Right ventricle myocardium superior (tissue), 1 donor: Measurements from ENCODE around the gene IL21R. TPM values are rescaled to one million over a fixed set of nuclear protein-coding genes. Genes with fewer than 3 reads are reported as not detected.

Source experiments
- ATAC-seq: fragments of 200-7000 bp; cut with Tn5 transposase; one replicate; pipeline ENCODE4 v1.9.1; 2020; ENCODE audit warnings: mild to moderate bottlenecking; ENCODE audit not compliant: poor library complexity
- DNase-seq: peaks from one replicate; pipeline ENCODE4 v3.0.0-alpha.2; 2020
- intact Hi-C: fragments of 100-400 bp; cut with DNase I; formaldehyde crosslinking; loops from one replicate; pipeline ENCODE4 v1.11.2; 2022
- long read RNA-seq: library from polyadenylated mRNA; unstranded; transcript quantifications from one replicate; pipeline ENCODE4 v2.0.0, GENCODE V29; 2021
- total RNA-seq: library from RNA; stranded (reverse); fragmentation: NEBNext Ultra II Directional; extraction: Animal tissue kit (Norgen Biotek cat#: 25700); gene quantifications from one replicate; pipeline ENCODE4 v1.2.1, GENCODE V29; 2021
- donor health status: DM: no; HTN: yes; CAD: no; lungs with severe emphysema.

Gene IL21R
- 0.13 TPM for total RNA-seq
- long read RNA-seq = 0 reads

DNA sequence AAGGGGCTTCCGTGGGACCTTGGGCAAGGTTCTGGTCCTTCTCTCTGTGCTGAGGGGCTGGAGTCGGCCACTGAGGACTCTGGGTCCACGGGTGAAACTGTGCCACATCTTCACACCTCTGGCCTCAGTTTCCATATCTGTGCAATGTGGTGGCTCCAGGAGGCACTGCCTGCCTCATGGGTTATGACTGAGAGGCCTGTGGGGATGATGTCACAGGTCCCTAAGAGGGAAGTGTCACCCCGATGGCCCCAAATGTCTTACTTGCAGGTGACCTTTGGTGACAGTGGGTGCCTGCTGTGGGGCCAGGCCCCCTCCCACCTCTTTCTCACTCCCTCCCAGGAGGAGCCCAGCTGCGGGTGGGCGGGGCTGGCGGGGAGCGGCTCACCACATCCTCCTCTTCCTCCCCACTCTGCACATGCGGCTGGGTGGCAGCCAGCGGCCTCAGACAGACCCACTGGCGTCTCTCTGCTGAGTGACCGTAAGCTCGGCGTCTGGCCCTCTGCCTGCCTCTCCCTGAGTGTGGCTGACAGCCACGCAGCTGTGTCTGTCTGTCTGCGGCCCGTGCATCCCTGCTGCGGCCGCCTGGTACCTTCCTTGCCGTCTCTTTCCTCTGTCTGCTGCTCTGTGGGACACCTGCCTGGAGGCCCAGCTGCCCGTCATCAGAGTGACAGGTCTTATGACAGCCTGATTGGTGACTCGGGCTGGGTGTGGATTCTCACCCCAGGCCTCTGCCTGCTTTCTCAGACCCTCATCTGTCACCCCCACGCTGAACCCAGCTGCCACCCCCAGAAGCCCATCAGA, at the start of gene IL21R:
Gene IL21R, plus strand, starts transcription at position 407 of the 801 bp plus-strand sequence. CDS start 27,898 bp downstream, outside the sequence.
- ATAC-seq (peak; percentile 85), DNase-seq (peak; percentile 86)
- intact Hi-C loops = no loop called here

DNA sequence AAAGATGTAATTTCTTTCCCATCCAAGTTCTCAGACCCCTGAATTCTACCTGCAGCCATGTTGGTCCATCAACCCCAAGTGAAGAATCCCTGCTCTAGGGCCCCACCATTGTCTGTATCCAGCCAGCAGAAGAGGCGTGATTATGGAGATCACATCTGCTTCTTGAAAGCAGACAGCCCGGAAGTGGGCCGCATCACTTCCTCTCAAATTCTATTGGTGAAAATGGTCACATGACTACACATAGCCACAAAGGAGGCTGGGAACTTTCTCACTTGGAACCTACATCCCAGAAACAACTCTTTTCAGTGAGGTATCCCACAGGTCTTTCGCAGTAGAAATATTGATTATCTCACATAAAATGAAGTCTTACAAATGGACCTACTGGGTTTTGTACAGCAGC, 48.1 kb upstream of the IL21R start:
- ATAC-seq (no peak), DNase-seq (no peak)
- intact Hi-C loops = no loop called here

DNA sequence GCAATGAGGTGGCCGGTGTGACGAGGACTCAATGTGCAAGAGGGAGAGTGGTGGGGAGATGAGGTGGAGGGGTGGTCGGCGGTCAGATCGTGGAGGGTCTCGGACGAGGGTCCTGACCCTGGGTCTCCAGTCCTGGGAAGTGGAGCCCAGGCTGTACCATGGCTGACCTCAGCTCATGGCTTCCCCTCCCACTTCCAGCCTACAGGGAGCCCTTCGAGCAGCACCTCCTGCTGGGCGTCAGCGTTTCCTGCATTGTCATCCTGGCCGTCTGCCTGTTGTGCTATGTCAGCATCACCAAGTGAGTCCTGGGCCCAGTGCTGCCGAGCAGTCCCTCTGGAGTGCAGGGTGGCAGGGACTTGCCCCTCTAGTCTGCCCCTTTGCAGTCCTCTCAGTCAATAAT, 46.4 kb upstream of the IL21R start:
- intact Hi-C loops = no loop called here
- ATAC-seq (peak; percentile 43), DNase-seq (peak; percentile 76)

DNA sequence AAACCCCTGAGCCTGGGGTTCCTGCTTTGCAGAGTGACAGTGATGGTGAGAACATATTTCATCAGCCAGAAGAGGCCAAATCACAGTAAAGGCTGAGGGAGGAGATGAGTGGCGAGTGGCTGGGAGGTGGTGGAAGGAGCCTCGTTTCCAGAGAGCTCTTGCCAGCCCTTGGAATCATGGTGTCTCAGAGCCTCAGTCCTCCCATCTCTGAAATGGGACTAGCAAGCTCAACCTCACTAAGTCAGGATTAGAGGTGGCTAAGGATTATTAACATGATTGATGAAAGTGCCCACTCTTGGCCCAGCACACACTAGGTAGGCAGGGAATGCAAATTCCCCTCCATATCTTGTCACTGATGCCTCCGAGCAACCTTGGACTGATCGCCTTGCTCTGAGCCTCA, 45.2 kb upstream of the IL21R start:
- intact Hi-C loops = no loop called here
- ATAC-seq = no peak
- no peak for DNase-seq

DNA sequence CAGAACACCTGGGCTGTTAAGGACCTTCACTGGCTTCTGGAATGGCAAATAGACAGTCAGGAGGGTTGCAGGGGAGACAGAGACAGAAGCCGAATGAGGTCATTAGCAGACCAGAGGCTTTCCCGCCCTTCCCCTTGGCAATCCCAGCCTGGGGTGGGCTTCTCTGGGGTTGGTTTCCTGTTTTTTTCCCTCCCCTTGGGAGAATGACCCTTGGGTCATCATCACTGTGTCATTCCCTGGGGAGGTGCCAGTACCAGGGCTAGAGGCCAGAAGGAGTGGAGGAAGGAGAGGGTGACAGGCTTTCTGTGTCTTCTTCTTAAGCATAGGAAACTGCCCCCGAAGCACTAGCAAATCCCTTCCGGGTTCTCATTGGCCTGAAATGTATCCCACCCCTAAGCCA, 42.9 kb upstream of the IL21R start:
- ATAC-seq = no peak
- intact Hi-C loops = no loop called here
- no peak for DNase-seq

DNA sequence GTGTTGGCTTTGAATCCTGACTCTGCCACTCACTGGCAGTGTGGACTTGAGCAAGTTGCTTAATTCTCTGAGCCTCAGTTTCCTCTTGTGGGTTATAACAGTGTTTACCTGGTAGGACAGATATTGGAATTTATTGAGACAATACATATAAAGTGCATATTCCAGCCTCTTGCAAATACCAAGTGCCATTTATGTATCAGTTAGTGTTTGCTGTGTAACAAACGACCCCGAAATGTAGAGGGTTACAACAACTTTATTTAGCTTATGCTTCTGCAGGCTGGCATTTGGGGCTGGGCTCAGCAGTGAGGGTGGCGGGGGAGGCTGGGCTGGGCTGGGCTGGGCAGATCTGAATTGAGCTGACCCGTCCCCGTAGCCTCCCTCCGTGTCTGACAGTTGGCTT, 42.4 kb upstream of the IL21R start:
- no peak for ATAC-seq
- intact Hi-C loops = no loop called here

DNA sequence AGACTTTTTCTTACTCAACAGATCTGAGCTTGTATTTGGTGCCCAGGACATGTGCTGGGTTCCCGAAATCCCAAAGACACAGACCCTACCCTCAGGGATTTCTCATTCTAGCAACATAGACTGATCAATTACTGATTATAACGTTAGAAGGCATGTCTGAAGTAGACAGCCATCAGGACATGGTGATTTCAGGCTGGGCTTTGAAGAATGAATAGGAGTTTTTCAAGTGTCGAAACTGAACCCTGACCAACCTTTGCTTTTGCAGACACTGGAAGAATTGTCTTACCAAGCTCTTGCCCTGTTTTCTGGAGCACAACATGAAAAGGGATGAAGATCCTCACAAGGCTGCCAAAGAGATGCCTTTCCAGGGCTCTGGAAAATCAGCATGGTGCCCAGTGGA, 40.0 kb upstream of the IL21R start:
- no peak for DNase-seq
- intact Hi-C loops = no loop called here
- ATAC-seq = no peak

More for the DNA sequence above, 42.4 kb upstream of the IL21R start:
- DNase-seq = no peak

DNA sequence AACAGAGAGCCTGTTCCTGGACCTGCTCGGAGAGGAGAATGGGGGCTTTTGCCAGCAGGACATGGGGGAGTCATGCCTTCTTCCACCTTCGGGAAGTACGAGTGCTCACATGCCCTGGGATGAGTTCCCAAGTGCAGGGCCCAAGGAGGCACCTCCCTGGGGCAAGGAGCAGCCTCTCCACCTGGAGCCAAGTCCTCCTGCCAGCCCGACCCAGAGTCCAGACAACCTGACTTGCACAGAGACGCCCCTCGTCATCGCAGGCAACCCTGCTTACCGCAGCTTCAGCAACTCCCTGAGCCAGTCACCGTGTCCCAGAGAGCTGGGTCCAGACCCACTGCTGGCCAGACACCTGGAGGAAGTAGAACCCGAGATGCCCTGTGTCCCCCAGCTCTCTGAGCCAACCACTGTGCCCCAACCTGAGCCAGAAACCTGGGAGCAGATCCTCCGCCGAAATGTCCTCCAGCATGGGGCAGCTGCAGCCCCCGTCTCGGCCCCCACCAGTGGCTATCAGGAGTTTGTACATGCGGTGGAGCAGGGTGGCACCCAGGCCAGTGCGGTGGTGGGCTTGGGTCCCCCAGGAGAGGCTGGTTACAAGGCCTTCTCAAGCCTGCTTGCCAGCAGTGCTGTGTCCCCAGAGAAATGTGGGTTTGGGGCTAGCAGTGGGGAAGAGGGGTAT, 39.3 kb upstream of the IL21R start:
- no peak for DNase-seq
- ATAC-seq = no peak
- intact Hi-C loops = no loop called here

DNA sequence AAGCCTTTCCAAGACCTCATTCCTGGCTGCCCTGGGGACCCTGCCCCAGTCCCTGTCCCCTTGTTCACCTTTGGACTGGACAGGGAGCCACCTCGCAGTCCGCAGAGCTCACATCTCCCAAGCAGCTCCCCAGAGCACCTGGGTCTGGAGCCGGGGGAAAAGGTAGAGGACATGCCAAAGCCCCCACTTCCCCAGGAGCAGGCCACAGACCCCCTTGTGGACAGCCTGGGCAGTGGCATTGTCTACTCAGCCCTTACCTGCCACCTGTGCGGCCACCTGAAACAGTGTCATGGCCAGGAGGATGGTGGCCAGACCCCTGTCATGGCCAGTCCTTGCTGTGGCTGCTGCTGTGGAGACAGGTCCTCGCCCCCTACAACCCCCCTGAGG, 38.7 kb upstream of the IL21R start:
- no peak for ATAC-seq
- intact Hi-C loops = no loop called here
- no peak for DNase-seq

DNA sequence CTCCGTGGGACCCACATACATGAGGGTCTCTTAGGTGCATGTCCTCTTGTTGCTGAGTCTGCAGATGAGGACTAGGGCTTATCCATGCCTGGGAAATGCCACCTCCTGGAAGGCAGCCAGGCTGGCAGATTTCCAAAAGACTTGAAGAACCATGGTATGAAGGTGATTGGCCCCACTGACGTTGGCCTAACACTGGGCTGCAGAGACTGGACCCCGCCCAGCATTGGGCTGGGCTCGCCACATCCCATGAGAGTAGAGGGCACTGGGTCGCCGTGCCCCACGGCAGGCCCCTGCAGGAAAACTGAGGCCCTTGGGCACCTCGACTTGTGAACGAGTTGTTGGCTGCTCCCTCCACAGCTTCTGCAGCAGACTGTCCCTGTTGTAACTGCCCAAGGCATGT, 38.2 kb upstream of the IL21R start:
- ATAC-seq (no peak), DNase-seq (no peak)
- intact Hi-C loops = no loop called here

DNA sequence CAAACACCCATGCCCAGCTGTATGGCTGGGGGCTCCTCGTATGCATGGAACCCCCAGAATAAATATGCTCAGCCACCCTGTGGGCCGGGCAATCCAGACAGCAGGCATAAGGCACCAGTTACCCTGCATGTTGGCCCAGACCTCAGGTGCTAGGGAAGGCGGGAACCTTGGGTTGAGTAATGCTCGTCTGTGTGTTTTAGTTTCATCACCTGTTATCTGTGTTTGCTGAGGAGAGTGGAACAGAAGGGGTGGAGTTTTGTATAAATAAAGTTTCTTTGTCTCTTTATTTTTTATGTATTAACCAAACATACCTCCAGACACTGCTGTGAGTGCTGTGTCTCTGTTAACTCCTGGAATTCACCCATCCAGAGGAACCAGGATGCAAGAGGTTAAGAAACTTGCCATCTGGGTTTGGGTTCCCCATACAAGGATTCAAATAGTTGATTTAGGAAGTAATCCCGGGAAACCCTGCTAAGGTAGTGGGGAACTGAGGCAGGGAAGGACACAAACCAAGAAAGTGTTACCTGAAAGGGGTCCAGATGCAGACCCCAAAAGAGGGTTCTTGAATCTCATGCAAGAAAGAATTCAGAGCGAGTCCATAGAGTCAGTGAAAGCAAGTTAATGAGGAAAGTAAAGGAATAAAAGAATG, 37.4 kb upstream of the IL21R start:
- ATAC-seq (no peak), DNase-seq (no peak)
- intact Hi-C loops = loop anchor here (5.0 kb wide), 1 partner anchor 127 kb away; no protein-coding TSS in a partner anchor

DNA sequence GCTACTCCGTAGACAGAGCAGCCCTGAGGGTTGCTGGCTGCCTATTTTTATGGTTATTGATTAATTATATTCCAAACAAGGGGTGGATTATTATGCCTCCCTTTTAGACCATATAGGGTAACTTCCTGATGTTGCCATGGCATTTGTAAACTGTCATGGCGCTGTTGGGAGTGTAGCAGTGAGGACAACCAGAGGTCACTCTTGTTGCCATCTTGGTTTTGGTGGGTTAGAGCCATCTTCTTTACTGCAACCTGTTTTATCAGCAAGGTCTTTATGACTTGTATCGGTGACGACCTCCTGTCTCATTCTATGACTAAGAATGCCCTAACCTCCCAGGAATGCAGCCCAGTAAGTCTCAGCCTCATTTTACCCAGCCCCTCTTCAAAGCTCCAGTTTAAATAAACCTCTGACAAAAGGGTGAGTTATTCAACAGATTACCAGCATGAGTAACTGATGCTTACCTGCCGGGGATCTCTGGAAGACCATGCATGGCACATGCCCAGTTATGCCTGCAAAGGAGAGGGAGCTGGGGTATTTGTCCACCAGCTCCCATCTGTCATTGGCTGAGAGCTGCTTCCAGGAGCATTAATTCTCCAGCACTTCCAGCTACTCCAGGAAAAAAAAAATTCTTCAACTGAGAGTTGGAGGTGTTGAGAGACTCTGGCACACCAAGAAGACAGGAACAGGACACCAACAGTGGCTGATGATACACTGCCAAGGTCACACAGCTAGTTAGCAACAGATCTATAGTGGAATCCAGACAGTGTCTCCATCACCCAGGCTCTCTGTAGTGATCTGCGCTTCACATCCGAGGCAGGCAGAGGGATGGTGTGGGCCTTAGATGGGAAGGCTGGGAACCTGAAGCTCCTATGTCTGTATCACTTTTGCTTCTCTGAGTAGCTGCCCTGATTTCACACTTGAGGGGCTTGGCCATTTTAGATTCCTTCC, 36.6 kb upstream of the IL21R start:
- intact Hi-C loops = loop anchor here (5.0 kb wide), 1 partner anchor 128 kb away; no protein-coding TSS in a partner anchor
- ATAC-seq (no peak), DNase-seq (no peak)

DNA sequence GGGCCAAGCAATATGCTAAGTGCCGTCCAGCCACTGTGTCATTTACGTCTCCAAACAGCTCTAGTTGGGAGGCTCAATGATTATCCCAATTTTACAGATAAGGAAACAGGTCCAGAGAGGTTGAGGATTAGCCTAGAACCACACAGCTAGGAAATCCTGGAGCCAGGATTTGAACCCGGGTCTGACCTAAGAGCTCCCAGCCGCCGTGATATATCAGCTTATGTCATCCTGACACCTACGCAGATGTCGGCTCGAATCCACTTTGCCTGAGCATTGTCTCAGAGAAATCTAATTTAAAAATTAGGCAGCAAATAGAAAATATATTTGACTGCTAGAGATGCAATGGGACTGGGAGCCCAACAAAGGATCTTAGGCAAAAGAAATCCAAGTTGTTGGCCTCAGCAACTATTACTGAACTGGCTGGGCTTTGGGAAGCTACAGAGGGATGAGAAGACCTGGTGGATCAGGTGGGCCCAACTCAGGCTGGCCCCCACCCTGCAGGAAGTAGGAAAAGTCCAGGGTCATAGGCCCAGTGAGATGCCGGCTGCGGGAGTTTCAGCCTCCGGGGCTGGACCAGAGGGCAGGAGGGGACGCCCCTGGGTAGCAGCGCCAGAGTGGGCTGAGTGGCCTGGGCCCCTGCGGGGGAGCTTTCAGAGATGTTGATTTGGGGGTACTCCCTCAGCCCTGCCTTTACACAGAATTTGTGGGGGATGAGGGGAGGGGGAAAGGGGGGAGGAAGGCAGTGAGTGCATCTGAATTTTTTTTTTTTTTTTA, 35.1 kb upstream of the IL21R start:
- DNase-seq (no peak), ATAC-seq (peak; percentile 19)
- intact Hi-C loops = loop anchor here (5.0 kb wide), 1 partner anchor 130 kb away; no protein-coding TSS in a partner anchor

DNA sequence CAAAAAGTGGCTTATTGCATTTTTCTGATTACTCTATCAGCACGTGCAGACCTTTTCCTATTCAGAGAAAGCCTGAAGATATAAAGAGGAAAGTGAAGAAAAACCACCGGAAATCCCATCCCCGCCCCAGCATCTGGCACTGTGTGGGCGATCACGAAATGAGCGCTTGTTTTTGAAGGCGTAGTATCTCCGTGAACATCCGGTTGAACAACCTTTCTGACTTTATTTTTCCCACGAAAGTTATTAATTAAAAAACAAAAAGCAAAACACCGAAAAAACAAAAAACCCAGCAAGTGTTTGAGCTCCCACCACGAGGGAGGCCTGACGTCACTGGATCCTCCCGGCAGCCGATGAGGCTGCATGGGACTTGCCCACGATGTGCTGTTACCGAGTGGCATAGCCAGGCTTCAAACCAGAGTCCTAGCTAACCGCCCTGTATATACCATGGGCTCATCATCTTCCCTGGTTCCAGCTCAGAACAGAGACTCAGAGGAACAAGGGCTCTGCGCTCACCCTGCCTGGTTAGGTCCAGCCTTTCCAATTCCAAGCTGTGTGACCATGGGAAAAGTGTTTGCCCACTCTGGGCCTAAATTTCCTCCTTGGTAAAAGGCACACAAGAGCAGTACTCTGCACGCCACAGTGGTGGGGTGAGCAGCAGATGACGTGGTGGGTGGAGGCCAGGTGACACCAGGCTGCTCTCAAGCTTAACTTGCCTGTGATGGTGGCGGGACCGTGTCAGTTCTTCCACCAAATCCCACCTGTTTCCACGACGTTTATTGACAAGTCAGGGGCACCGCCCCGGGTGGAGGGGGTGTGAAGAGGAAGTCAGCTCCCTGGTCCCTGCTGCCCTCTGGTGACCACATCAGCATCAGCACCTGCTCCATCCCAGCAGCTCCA, 34.3 kb upstream of the IL21R start:
- intact Hi-C loops = loop anchor here (2.0 to 5.0 kb wide), 2 partner anchors 130 to 189 kb away; no protein-coding TSS in a partner anchor
- ATAC-seq (peak; percentile 93), DNase-seq (peak; percentile 88)

DNA sequence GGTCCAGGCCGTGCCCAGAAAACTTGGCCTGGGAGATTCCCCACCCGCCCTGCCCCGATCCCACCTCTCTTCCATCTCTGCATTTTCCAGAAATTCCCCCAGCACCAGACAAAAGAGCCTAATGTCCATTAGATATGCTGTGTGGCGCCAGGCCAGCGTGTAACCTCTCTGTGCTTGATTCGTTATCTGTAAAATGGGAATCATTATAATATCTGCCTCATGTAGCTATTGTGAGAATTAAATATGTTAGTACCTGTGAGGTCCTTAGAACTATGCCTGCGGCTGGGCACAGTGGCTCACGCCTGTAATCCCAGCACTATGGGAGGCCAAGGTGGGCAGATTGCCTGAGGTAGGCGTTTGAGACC, 33.6 kb upstream of the IL21R start:
- intact Hi-C loops = loop anchor here (2.0 to 5.0 kb wide), 2 partner anchors 131 to 190 kb away; no protein-coding TSS in a partner anchor
- no peak for ATAC-seq
- DNase-seq = no peak

DNA sequence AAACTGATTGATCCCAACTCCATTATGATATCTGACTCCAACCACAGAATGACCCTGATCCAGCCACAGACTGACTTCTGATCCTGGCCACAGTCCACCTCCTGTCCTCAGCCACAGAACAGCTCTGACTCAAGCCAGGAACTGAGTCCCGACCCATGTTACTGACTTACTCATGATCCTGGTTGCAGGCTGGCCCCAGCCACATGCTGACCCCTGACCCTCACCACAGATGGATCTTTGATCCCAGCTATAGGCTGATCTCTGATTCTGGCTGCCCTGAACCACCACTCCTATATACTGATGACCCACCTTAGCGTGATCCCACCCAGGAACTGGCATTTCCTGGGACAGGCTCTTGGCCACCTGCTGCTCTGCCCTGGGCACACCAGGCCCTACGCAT, 32.2 kb upstream of the IL21R start:
- no peak for DNase-seq
- no peak for ATAC-seq
- intact Hi-C loops = loop anchor here (2.0 to 5.0 kb wide), 2 partner anchors 133 to 191 kb away; no protein-coding TSS in a partner anchor

DNA sequence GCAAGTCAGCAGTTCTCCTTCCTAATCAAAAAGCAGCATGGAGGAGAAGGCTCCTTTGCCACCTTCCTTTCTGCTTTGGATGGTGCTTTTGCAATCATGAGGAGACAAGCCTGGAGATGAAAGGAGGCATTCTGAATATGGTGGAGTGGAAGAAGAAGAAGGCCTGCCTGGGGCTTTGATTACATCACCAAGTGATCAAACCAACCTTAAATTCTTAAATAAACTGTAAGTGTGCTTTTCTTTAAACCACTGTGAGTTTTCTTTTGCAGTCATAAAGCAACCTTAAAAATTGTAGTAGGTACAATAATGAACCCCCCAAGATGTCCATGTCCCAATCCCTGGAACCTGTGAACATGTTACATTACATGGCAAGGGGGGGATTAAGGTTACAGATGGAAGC, 31.7 kb upstream of the IL21R start:
- intact Hi-C loops = no loop called here

More for the DNA sequence above, 31.7 kb upstream of the IL21R start:
- ATAC-seq (no peak), DNase-seq (no peak)
